ENCODE results near the gene PLA2G7. TPM values are rescaled to one million over a fixed set of nuclear protein-coding genes. Genes with fewer than 3 reads are reported as not detected.

Gene PLA2G7
- 0.51 and 1.2 TPM in 2 replicates for total RNA-seq

DNA sequence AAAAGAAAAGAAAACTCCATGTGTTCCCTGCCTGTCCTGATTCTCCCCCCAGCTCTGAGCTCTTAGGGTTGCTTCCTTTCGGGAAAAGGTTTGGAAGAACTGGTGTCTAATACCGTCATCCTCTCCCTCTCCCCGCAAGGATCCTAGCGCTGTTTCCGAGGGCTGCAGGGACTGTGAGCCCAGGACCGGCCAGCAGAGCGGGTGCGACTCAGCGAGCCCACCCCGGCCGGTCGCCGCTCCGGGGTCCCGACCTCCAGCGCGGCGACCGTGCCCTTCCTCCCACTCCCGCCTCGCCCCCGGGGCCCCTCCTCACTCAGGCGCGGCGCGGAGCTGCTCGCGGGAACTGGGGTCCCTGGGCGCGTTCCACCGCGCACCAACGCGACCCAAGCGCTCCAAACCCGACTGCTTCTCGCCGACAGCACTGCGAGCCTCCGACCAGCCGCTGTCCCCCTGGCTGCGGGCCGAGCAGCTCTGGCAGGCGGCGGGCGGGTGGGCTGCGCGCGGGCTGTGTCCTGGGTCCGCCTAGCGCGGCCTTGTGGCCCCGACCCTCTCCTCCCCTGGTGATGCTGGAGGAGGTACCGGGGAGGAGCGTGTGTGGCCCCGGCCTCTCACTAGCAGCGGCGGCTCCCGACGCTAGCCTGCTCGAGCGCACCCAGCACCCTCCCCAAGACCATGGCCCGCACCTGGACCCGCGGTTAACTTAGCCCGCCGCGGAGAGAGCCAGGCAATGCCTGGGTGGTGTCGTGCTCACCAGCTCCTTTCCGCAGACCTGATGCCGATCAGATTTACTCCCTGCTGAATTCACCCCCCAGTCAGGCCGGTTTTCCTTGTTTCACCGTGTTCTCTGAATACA lies at the start of gene PLA2G7:
TSS of gene PLA2G7 (minus strand) at position 509 of the 853 bp plus-strand sequence. CDS start 12,484 bp downstream, outside the sequence.

DNA sequence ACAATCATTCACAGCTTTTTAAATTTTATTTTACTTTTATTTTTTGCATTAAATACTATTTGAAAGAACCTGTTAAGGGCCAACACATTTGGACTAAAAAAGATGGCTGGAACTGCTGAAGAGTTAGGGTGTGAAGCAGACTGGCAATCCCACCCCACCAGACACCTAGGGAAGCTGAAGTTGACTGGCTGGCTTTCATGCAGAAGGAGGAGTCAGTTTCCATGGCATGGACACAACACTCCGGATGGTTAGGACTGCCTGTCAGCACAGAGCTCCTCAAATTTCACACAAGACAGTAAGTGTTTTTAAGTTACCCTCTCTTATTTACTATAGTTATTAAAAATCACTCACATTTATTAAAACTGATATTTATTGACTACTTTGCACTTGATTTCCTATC lies 11.5 kb upstream of the PLA2G7 start, which contains the start of gene ANKRD66:
TSS of gene ANKRD66 (plus strand) at position 238 of the 400 bp plus-strand sequence. CDS start 5,016 bp downstream, outside the sequence.

GRCh38 chr6:46687619-46688097 lies 47.5 kb downstream of the PLA2G7 start, which contains the start of gene TDRD6:
TDRD6 (plus strand) TSS chr6:46687885; CDS start chr6:46688129, 244 bp downstream.

Other genes with a start within 250 kb of the PLA2G7 start
- gene RCAN2, start 243.9 kb downstream of the PLA2G7 start, total RNA-seq, result not detected in 2 replicates
- gene CYP39A1, start 82.6 kb downstream of the PLA2G7 start, total RNA-seq, result 1.8 and 2.4 TPM in 2 replicates
- gene SLC25A27, start 82.4 kb downstream of the PLA2G7 start, total RNA-seq, result 3.1 TPM in 2 replicates
- under 0.01 TPM in 1 of 2 replicates, not detected in the other for gene TDRD6, start 47.5 kb downstream of the PLA2G7 start, total RNA-seq
- gene ANKRD66, start 11.6 kb upstream of the PLA2G7 start, total RNA-seq, result not detected in 2 replicates
- 0.14 and 0.21 TPM in 2 replicates for gene MEP1A, start 58.0 kb upstream of the PLA2G7 start, total RNA-seq
- under 0.01 TPM in 1 of 2 replicates, not detected in the other for gene ADGRF5, start 186.6 kb upstream of the PLA2G7 start, total RNA-seq